Nucleus accumbens (tissue), 56 donors: Measurements from ENCODE around the gene NAA80.
"Not testable (repeated sequence)": the region's sequence is repeated elsewhere in the genome, so short reads cannot be mapped to it uniquely, and the experiment has no call there.

ENCODE experiments used
- DNase-seq, 56 donors: peaks; one replicate each; lab custom pipeline; 2025; lab: John Stamatoyannopoulos, UW

Gene NAA80

GRCh38 chr3:50316657-50317242 lies 17.5 kb upstream of the NAA80 start:
- DNase-seq = peak in 19 of 56 donors; percentile 20 to 76 (median 42)

- DNase-seq = no peak
Measured at GRCh38 chr3:50314816-50315215, 15.6 kb upstream of the NAA80 start.

- no peak for DNase-seq
Measured at GRCh38 chr3:50314342-50314741, 15.1 kb upstream of the NAA80 start.

- not testable (repeated sequence) for DNase-seq
Measured at GRCh38 chr3:50312041-50312440, 12.8 kb upstream of the NAA80 start.

GRCh38 chr3:50304601-50305000 lies 5.4 kb upstream of the NAA80 start:
- DNase-seq = no peak

GRCh38 chr3:50303013-50303815 lies 4.0 kb upstream of the NAA80 start, which contains the start of gene HYAL1:
Gene HYAL1 (minus strand): TSS chr3:50303574. CDS start chr3:50302956, 618 bp downstream.
- no peak for DNase-seq

GRCh38 chr3:50302095-50303012 lies 3.1 kb upstream of the NAA80 start:
- no peak for DNase-seq

GRCh38 chr3:50300681-50301254 lies 1.6 kb upstream of the NAA80 start:
- DNase-seq = no peak

GRCh38 chr3:50299929-50300680 lies 900 bp upstream of the NAA80 start:
- peak in 35 of 56 donors; percentile 36 to 80 (median 69) for DNase-seq

- no peak for DNase-seq
Measured at GRCh38 chr3:50299638-50299928, 378 bp upstream of the NAA80 start.

GRCh38 chr3:50297896-50298725 lies 1.1 kb downstream of the NAA80 start:
- DNase-seq = no peak

GRCh38 chr3:50297384-50297775 lies 1.8 kb downstream of the NAA80 start:
- DNase-seq = no peak

- no peak for DNase-seq
Measured at GRCh38 chr3:50296721-50297383, 2.4 kb downstream of the NAA80 start.

- peak in 5 of 56 donors; percentile 12 to 44 (median 39) for DNase-seq
Measured at GRCh38 chr3:50295553-50296431, 3.4 kb downstream of the NAA80 start.

GRCh38 chr3:50294492-50295403 lies 4.5 kb downstream of the NAA80 start:
- DNase-seq = no peak

- DNase-seq = no peak
Measured at GRCh38 chr3:50294089-50294488, 5.1 kb downstream of the NAA80 start.
